Anterior cingulate cortex (tissue), 58 donors: ENCODE results near the gene RNF19B.

Source experiments
- DNase-seq, 58 donors: peaks; one replicate each; lab custom pipeline; 2025; lab: John Stamatoyannopoulos, UW

The RNF19B gene

DNA sequence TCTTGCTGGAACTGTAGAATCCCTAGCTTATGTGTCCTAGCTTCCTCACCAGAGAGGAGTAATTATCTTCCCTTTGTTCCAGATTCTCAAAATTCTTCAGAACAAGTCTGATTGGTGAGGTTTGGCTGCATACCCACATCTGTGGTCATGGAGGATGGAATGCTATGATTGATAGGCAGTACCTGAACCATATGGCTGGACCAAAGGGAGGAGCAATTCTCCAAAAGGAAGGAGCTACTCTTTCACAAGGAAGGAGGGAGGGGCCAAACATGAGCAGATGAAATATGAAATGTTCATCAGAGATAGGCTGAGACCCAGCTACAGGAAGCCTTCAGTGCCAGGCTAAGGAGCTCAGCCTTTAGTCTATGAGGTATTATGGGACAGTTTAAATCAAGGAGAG, 5.0 kb upstream of the RNF19B start:
- no peak for DNase-seq

- peak in 3 of 58 donors; percentile 16 to 61 (median 23) for DNase-seq
Observed at GRCh38 chr1:32967888-32968568, 3.4 kb upstream of the RNF19B start.

DNA sequence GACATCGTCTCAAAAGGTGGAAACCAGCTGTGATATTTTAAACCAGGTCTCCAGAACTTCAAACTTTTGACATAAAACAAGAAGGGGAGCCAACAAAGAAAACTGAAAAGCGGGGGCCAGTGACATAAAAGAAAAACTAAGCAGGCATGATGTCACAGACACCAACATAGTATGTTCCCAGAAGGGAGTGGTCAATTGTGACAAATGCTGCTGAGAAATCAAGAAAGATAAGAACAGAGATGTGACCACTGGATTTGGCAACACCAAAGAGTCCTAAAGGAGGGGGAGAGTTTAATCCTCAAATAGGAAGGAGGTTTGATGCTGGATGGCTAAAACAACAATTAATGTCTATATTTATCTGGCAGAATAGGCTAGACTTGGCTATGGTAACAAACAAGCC, 2.3 kb upstream of the RNF19B start:
- DNase-seq = no peak

DNA sequence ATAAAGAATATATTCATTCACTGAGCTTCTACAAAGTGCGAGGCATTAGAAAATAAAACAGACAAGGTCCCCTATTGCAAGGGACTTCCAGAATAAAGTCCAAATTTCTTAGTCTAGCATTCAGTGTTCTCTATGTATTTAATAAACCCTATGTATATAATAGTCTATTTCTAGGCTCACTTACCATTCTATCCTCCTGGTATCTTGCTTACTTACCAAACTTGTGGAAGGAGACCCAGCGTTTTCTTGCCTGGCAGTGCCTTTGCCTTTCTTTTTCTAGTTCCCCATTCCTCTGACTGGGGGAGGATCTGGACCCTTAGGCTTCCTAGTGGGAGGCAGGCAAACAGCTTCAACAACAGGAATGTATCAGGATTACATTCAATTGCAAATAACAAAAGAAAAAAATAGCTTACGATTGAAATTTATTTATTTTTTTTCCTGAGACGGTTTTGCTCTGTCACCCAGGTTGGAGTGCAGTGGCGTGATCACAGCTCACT, 690 bp upstream of the RNF19B start:
- DNase-seq = no peak

DNA sequence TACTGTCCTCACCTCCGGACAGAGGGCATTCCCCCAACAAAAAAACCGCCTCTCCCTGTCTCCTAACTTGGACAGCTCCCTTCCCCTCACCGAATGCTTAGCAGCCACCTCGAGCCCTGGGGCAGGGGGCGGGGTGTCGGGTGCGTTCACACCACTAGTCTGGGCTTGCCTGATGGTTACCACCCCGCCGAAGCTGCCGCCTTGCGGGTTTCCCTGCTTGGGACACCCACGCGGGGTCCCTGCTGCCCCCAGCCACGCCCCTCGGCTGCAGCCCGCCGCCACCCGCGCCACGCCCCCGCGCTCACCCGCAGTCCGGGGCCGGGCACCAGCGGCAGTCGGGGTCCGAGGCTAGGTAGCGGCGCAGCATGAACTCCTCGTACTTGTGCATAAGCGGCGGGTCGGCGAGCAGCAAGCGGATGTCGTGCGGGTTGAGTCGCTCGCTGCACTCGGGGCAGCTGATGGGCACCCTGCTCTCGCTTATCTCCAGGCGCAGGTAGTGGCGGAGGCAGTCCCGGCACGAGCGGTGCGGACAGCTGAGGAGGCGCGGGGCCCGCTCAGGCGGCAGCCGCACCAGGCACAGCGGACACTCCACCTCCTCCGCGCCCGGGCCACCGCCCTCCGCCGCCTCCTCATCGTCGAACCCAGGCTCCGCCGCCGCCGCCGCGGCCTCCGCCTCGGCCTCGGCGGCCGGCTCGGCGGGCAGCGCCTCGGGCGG, 706 bp downstream of the RNF19B start:
- DNase-seq = peak in 29 of 58 donors; percentile 10 to 58 (median 31)

- no peak for DNase-seq
Observed at GRCh38 chr1:32962248-32962896, 2.2 kb downstream of the RNF19B start.

DNA sequence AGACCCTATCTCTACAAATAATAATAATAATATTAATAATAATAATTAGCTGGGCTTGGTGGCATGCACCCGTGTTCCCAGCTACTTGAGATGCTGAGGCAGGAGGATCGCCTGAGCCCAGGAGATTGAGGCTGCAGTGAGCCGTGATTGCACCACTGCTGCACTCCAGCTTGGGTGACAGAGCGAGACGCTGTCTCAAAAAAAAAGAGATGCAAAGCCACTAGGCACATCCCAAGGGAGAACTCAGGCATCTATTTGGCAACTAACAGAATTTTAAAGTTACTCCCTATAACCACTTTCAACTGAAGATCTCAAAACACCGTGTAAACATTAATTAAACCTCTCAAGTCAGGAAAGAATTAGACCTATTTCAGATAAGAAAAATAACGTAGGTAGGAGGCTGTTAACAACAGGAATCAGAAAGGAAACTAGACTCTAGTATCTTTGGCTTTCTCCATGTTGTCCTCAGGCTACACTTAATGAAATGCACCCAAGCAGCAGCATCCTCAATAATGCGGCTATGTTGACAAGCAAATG, 3.7 kb downstream of the RNF19B start:
- no peak for DNase-seq

DNA sequence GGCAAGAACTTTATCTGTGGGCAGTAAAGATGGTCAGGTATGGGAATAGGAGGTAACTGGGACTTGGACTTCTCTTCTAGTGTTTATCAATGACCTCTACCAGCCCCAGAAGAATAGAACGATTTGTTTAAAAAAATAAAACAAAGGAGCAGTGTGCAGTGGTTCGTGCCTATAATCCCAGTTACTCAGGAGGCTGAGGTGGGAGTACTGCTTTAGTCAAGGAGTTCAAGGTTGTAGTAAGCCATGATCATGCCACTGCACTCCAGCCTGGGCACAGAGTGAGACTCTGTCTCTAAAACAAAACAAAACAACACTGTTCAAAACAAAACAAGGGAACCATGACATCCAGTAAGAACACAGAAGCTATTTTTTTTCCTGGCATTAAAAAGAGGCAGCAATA, 4.3 kb downstream of the RNF19B start:
- no peak for DNase-seq

DNA sequence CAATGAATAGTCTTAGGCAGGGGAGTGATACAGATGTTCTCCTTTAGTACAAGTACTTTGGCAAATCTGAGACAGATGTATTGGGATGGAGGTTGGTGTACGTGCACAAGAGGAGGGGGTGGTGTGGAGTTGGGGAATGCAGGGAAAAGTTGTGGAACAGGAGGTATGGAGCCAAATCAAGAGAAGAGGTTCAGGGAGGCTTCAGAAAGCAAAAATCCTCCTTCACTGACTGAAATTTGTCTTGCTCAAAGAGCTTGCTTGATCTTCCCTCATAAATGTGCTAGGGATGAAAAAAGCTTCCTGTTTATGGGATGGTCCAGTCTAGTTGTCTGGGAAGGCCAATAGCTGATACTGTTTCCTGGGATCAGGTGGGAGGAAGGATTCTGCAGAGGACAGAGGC, 5.8 kb downstream of the RNF19B start:
- no peak for DNase-seq

DNA sequence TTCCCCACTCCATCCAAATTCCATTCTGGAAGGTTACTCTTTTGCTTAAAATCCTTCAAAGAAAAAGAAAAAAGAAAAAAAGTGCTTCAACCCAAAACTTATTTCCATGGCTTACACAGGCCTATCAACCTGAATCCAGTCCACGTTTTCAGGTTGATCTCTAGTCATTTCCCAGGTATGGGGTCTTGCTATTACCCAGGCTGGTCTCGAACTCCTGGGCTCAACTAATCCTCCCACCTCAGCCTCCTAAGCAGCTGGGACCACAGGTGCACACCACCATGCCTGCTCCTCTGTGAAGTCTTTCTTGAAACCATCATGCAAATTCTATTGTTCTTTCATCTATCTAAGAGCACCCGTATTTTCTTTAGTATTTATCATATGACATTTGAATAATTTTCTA, 7.6 kb downstream of the RNF19B start:
- no peak for DNase-seq

DNA sequence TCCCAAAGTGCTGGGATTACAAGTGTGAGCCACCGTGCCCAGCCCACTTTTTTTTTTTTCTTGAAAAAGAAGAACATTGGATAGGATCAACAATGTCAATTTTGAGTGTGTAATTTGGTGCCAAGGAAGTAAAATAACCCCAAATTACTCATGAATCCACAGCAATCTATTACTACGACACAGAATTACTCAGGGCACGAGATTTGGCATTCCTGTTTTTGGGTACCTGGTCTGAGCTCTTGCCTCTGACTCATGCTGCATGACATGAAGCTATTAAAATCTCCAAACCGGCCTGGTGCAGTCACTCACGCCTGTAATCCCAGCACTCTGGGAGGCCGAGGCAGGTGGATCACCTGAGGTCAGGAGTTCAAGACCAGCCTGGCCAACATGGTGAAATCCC, 10.4 kb downstream of the RNF19B start:
- DNase-seq = no peak

DNA sequence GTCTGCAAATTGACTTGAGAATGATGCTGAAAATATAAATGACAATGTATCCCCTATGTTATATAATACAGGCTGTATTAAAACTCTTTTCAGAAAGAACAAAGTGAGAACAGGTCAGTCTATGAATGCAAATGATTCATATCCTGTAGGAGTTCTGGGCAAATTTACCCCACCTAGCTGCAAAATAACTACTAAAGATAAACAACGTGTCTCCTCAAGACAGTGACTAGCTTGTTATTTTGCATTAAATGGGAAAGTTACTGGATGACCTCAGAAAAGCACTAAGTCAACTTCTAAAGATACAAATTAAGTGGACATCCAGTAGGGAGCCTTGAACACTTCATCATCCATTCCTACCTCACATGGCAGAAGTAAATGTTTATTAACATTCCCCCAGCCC, 11.1 kb downstream of the RNF19B start:
- DNase-seq = no peak

DNA sequence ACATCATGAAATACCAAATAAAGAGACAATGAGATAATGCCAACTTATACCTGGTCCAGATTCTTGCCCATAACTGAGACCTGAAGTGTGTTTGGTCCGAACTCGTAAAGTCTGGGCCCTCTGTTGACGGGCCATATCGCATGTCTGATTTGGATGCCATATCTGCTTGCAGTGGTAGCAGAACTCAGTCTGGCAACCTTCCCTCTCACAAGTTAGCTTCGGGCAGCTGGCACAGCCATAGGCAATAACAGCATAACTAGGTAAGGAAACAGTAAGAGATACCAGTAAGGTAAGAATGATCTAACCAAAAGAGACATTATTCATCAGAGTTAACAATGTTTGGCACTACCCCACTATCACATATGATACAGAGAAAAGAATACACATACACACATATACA, 15.1 kb downstream of the RNF19B start:
- DNase-seq = no peak

- no peak for DNase-seq
Observed at GRCh38 chr1:32948905-32949304, 15.7 kb downstream of the RNF19B start.

DNA sequence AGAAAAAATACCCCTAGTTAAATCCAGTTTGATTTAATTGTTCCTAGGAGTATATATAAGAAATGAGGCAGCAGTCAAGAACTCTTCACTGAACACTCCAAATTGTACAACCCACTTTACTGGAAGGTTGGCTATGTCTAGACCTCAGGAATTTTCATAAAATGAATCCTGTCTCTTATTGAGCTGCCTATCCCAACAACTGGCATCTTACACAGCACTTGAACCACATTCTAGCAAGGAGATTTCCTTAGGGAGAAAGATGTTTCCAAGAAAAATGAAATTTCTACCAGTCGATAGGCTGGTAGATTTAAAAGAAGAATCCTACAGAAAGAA, 16.3 kb downstream of the RNF19B start:
- no peak for DNase-seq

DNA sequence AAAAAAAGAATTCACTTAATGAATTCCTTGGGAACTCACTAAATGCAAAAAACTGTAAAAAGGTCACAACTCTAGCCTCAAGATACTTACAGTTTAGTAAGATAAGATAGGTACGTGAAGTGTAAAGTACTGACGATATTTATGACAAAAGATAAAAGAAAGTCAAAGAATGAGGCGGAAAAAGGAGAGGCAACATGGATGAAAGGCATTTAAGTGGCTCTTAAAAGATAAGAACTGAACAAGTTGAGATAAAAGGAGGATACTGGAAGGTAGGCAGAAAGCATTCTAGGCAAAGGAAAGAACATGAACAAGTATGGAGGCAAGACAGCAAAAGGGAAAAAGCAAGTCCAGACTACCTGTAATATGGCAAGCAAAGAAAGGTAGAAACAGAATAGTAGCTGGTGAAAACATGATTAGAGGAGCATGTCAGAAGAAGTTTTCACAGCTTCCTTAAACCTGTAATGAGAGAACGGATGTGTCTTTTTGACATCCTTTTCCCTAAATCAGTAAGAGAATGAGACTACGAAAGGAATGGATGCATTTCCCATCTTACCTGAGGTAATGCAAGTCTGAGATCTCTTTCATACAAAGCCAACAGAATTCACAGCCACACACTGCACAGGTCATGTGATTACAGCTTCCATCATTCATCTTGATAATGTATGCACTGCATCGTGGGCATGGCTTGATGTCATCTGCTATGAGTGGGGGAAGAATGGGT, 16.8 kb downstream of the RNF19B start:
- DNase-seq = no peak

GRCh38 chr1:32946413-32946812, 18.2 kb downstream of the RNF19B start:
- no peak for DNase-seq

DNA sequence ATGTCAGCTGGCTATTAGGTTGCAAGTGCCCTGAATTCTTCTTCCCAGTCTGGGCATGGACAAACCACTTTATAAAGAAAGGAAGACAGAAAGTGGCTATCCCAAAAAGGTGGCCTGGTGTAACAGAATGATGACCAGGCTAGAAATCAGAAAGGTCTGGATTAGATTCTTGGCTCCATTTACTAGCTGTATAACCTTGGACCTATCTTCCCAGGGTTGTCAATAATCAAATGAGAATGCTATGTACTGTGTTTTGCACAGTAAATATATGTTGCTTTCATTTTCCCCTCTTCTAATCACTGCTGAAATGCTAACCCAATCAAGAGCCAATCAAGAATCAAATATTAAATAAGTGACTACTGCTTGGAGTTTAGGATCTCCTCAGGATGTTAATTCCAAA, 20.4 kb downstream of the RNF19B start:
- no peak for DNase-seq

- peak in 7 of 58 donors; percentile 5 to 32 (median 14) for DNase-seq
Observed at GRCh38 chr1:32939655-32940371, 24.8 kb downstream of the RNF19B start.

GRCh38 chr1:32937061-32937460, 27.5 kb downstream of the RNF19B start:
- DNase-seq = no peak
